GM12878 (cell line): Measurements from ENCODE around the gene ITGBL1.

ENCODE experiments used
- CEBPB ChIP-seq, 2 experiments: fragments of 150-350 bp in 1 of 2; IDR thresholded peaks; 2 replicates each; pipeline ENCODE4 v1.6.1; 2012 to 2014; ENCODE audit warnings: low read depth in 2 of 2, low read length in 2 of 2, borderline replicate concordance in 1 of 2, inconsistent platforms in 1 of 2
- CTCF ChIP-seq, 3 experiments: IDR thresholded peaks in 2 of 3; conservative IDR thresholded peaks in 1 of 3; 2 replicates each; pipeline ENCODE4 v1.5.1; 2011; ENCODE audit warnings: low read depth in 3 of 3, low read length in 3 of 3, mild to moderate bottlenecking in 3 of 3, control low read depth in 2 of 3, moderate library complexity in 2 of 3, inconsistent platforms in 1 of 3, mixed read lengths in 1 of 3; ENCODE audit not compliant: control insufficient read depth in 2 of 3, insufficient read depth in 1 of 3; ENCODE audit errors: extremely low read depth in 1 of 3
- E2F4 ChIP-seq: IDR thresholded peaks from 2 replicates; pipeline ENCODE4 v1.6.1; 2012; ENCODE audit warnings: low read depth, low read length, improper control_type of control experiment
- EGR1 ChIP-seq, 2 experiments: IDR thresholded peaks; 1 replicate in 1 of 2; 2 replicates in 1 of 2; pipeline ENCODE4 v1.6.1; 2011 to 2012; ENCODE audit warnings: low read depth in 2 of 2, low read length in 2 of 2, borderline replicate concordance in 1 of 2, mild to moderate bottlenecking in 1 of 2, moderate library complexity in 1 of 2
- EZH2 ChIP-seq: IDR thresholded peaks from 2 replicates; pipeline ENCODE4 v1.6.1; 2012; ENCODE audit warnings: low read depth, mild to moderate bottlenecking, control low read depth, inconsistent platforms, low read length, borderline replicate concordance; ENCODE audit not compliant: control insufficient read depth
- HDAC2 ChIP-seq: fragments of 200-600 bp; sonication (generic); IDR thresholded peaks from 2 replicates; pipeline ENCODE4 v1.6.1; 2017
- JUNB ChIP-seq: IDR thresholded peaks from 2 replicates; pipeline ENCODE4 v1.6.1; 2016; ENCODE audit warnings: antibody characterized with exemption, mild to moderate bottlenecking
- MAX ChIP-seq: IDR thresholded peaks from 2 replicates; pipeline ENCODE4 v1.6.1; 2012; ENCODE audit warnings: low read depth, low read length, improper control_type of control experiment
- MYC ChIP-seq: IDR thresholded peaks from 2 replicates; pipeline ENCODE4 v1.6.1; 2011; ENCODE audit warnings: mild to moderate bottlenecking, low read length, moderate library complexity, inconsistent platforms; ENCODE audit not compliant: insufficient read depth, insufficient replicate concordance, insufficient read length, severe bottlenecking
- POLR2A ChIP-seq: IDR thresholded peaks from 2 replicates; pipeline ENCODE4 v1.6.1; 2011; ENCODE audit warnings: low read depth, mild to moderate bottlenecking, low read length
- SMC3 ChIP-seq: IDR thresholded peaks from 2 replicates; pipeline ENCODE4 v1.6.1; 2011; ENCODE audit warnings: low read length, improper control_type of control experiment, borderline replicate concordance
- SRF ChIP-seq, 2 experiments: IDR thresholded peaks; 2 replicates each; pipeline ENCODE4 v1.6.1; 2011; ENCODE audit warnings: low read depth in 2 of 2, low read length in 2 of 2, mild to moderate bottlenecking in 1 of 2, moderate library complexity in 1 of 2
- TCF7 ChIP-seq: IDR thresholded peaks from 2 replicates; pipeline ENCODE4 v1.6.1; 2014; ENCODE audit warnings: antibody characterized with exemption, borderline replicate concordance
- TF ChIP-seq, protein P1 (sequence below): fragments of 450-650 bp; IDR thresholded peaks from 2 replicates; pipeline ENCODE4 v1.6.1; 2017; ENCODE audit warnings: mild to moderate bottlenecking, moderate library complexity

GRCh38 chr13:101703081-101703480 is 250.6 kb downstream of the ITGBL1 start:
- no peak for TF ChIP-seq POLR2A
- TF ChIP-seq JUNB = no peak
- no peak for TF ChIP-seq TCF7
- no peak for TF ChIP-seq CTCF (IDR thresholded peaks at IDR 0.05 in 2 of 3, conservative IDR thresholded peaks at IDR 0.05 in 1 of 3; ENCODE audit: control insufficient read depth in 2 of 3, extremely low read depth in 1 of 3, insufficient read depth in 1 of 3, low read depth in 3 of 3, low read length in 3 of 3)
- TF ChIP-seq, protein P1, sequence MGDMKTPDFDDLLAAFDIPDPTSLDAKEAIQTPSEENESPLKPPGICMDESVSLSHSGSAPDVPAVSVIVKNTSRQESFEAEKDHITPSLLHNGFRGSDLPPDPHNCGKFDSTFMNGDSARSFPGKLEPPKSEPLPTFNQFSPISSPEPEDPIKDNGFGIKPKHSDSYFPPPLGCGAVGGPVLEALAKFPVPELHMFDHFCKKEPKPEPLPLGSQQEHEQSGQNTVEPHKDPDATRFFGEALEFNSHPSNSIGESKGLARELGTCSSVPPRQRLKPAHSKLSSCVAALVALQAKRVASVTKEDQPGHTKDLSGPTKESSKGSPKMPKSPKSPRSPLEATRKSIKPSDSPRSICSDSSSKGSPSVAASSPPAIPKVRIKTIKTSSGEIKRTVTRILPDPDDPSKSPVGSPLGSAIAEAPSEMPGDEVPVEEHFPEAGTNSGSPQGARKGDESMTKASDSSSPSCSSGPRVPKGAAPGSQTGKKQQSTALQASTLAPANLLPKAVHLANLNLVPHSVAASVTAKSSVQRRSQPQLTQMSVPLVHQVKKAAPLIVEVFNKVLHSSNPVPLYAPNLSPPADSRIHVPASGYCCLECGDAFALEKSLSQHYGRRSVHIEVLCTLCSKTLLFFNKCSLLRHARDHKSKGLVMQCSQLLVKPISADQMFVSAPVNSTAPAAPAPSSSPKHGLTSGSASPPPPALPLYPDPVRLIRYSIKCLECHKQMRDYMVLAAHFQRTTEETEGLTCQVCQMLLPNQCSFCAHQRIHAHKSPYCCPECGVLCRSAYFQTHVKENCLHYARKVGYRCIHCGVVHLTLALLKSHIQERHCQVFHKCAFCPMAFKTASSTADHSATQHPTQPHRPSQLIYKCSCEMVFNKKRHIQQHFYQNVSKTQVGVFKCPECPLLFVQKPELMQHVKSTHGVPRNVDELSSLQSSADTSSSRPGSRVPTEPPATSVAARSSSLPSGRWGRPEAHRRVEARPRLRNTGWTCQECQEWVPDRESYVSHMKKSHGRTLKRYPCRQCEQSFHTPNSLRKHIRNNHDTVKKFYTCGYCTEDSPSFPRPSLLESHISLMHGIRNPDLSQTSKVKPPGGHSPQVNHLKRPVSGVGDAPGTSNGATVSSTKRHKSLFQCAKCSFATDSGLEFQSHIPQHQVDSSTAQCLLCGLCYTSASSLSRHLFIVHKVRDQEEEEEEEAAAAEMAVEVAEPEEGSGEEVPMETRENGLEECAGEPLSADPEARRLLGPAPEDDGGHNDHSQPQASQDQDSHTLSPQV = no peak
- TF ChIP-seq SRF (IDR thresholded peaks at IDR 0.05; ENCODE audit: low read depth in 2 of 2, low read length in 2 of 2) = no peak
- TF ChIP-seq MYC = no peak
- no peak for TF ChIP-seq HDAC2
- TF ChIP-seq EGR1 (IDR thresholded peaks at IDR 0.05; ENCODE audit: borderline replicate concordance in 1 of 2, low read depth in 2 of 2, low read length in 2 of 2) = no peak
- no peak for TF ChIP-seq CEBPB (IDR thresholded peaks at IDR 0.05; ENCODE audit: borderline replicate concordance in 1 of 2, low read depth in 2 of 2, low read length in 2 of 2)
- TF ChIP-seq EZH2 = no peak
- no peak for TF ChIP-seq MAX
- TF ChIP-seq E2F4 = no peak
- TF ChIP-seq SMC3 = no peak
